H9 (cell line): ENCODE measurements around the gene ULK4. TPM values are rescaled to one million over a fixed set of nuclear protein-coding genes. Genes with fewer than 3 reads are reported as not detected.

ENCODE experiments used
- DNase-seq: peaks from one replicate; pipeline ENCODE4 v3.0.0-alpha.2; 2017
- H2AFZ ChIP-seq: one replicate; pipeline ENCODE4 v1.6.1; 2013; ENCODE audit warnings: mild to moderate bottlenecking, low read length, control low read depth, moderate library complexity
- H2AK5ac ChIP-seq: 2 replicates; pipeline ENCODE4 v1.6.1; 2013; ENCODE audit warnings: low read length, control low read depth, mixed read lengths; ENCODE audit not compliant: insufficient read length
- H2BK120ac ChIP-seq: one replicate; pipeline ENCODE4 v1.6.1; 2013; ENCODE audit warnings: low read depth, mild to moderate bottlenecking, low read length, control low read depth, inconsistent platforms; ENCODE audit not compliant: poor library complexity, severe bottlenecking
- H2BK12ac ChIP-seq: 2 replicates; pipeline ENCODE4 v1.6.1; 2013; ENCODE audit warnings: low read length, control low read depth, mixed read lengths, low read depth; ENCODE audit not compliant: insufficient read length
- H2BK15ac ChIP-seq: 2 replicates; pipeline ENCODE4 v1.6.1; 2013; ENCODE audit warnings: low read depth, low read length, control low read depth
- H2BK20ac ChIP-seq: one replicate; pipeline ENCODE4 v1.6.1; 2013; ENCODE audit warnings: low read depth, mild to moderate bottlenecking, low read length, control low read depth, inconsistent platforms; ENCODE audit not compliant: poor library complexity, severe bottlenecking
- H2BK5ac ChIP-seq: 2 replicates; pipeline ENCODE4 v1.6.1; 2013; ENCODE audit warnings: low read length, control low read depth, mixed read lengths; ENCODE audit not compliant: insufficient read length
- H3K14ac ChIP-seq: 2 replicates; pipeline ENCODE4 v1.6.1; 2013; ENCODE audit warnings: low read length, control low read depth; ENCODE audit not compliant: insufficient read depth
- H3K18ac ChIP-seq: 2 replicates; pipeline ENCODE4 v1.6.1; 2013; ENCODE audit warnings: low read depth, mild to moderate bottlenecking, mixed read lengths, low read length, control low read depth; ENCODE audit not compliant: insufficient read length
- H3K23ac ChIP-seq: 2 replicates; pipeline ENCODE4 v1.6.1; 2013; ENCODE audit warnings: low read length, control low read depth, mixed read lengths, low read depth; ENCODE audit not compliant: insufficient read length
- H3K23me2 ChIP-seq: 2 replicates; pipeline ENCODE4 v1.6.1; 2013; ENCODE audit warnings: low read depth, mild to moderate bottlenecking, mixed read lengths, low read length, control low read depth; ENCODE audit not compliant: insufficient read length, poor library complexity, severe bottlenecking
- H3K27ac ChIP-seq: 2 replicates; pipeline ENCODE4 v1.5.1; 2013; ENCODE audit warnings: low read length, control low read depth, mixed read lengths, low read depth; ENCODE audit not compliant: insufficient read length
- H3K27me3 ChIP-seq: 2 replicates; pipeline ENCODE4 v1.6.1; 2013; ENCODE audit warnings: low read length, control low read depth, inconsistent platforms; ENCODE audit not compliant: insufficient read depth
- H3K4ac ChIP-seq: 2 replicates; pipeline ENCODE4 v1.6.1; 2013; ENCODE audit warnings: low read depth, mild to moderate bottlenecking, control low read depth, inconsistent platforms, low read length, moderate library complexity
- H3K4me1 ChIP-seq: 2 replicates; pipeline ENCODE4 v1.6.1; 2013; ENCODE audit warnings: low read length, control low read depth, inconsistent platforms; ENCODE audit not compliant: insufficient read depth
- H3K4me2 ChIP-seq: 2 replicates; pipeline ENCODE4 v1.6.1; 2013; ENCODE audit warnings: low read length, control low read depth, mixed read lengths; ENCODE audit not compliant: insufficient read length, insufficient read depth
- H3K56ac ChIP-seq: 2 replicates; pipeline ENCODE4 v1.6.1; 2013; ENCODE audit warnings: low read depth, mild to moderate bottlenecking, mixed read lengths, low read length, control low read depth; ENCODE audit not compliant: insufficient read length
- H3K79me1 ChIP-seq: 2 replicates; pipeline ENCODE4 v1.6.1; 2013; ENCODE audit warnings: low read depth, mild to moderate bottlenecking, moderate library complexity, low read length, control low read depth, inconsistent platforms; ENCODE audit not compliant: insufficient read depth, poor library complexity, severe bottlenecking
- H3K79me2 ChIP-seq: 2 replicates; pipeline ENCODE4 v1.6.1; 2013; ENCODE audit warnings: low read length, control low read depth, inconsistent platforms; ENCODE audit not compliant: insufficient read depth
- H3K9ac ChIP-seq: 2 replicates; pipeline ENCODE4 v1.6.1; 2013; ENCODE audit warnings: low read length, control low read depth, mixed read lengths; ENCODE audit not compliant: insufficient read length; ENCODE audit errors: extremely low read depth
- H3K9me3 ChIP-seq: one replicate; pipeline ENCODE4 v1.6.1; 2013; ENCODE audit warnings: low read depth, low read length, inconsistent platforms; ENCODE audit not compliant: control insufficient read depth
- H3T11ph ChIP-seq: one replicate; pipeline ENCODE4 v1.6.1; 2013; ENCODE audit warnings: mild to moderate bottlenecking, low read length, control low read depth, inconsistent platforms
- H4K20me1 ChIP-seq: one replicate; pipeline ENCODE4 v1.6.1; 2013; ENCODE audit not compliant: control insufficient read depth, insufficient read length, insufficient read depth
- H4K5ac ChIP-seq: 2 replicates; pipeline ENCODE4 v1.6.1; 2013; ENCODE audit warnings: low read depth, mild to moderate bottlenecking, mixed read lengths, low read length, control low read depth; ENCODE audit not compliant: insufficient read length
- H4K8ac ChIP-seq: replicated peaks from 2 replicates; pipeline ENCODE4 v1.6.1; 2013; ENCODE audit warnings: low read length, control low read depth, mixed read lengths, low read depth; ENCODE audit not compliant: insufficient read length
- H4K91ac ChIP-seq: 2 replicates; pipeline ENCODE4 v1.6.1; 2013; ENCODE audit warnings: low read depth, mild to moderate bottlenecking, moderate library complexity, mixed read lengths, low read length, control low read depth; ENCODE audit not compliant: insufficient read length
- H3K27ac Mint-ChIP-seq, 3 experiments: 2 replicates in 2 of 3; 3 replicates in 1 of 3; pipeline ENCODE4 v1.8.0; 2020 to 2021; ENCODE audit warnings: mixed read lengths in 3 of 3, mild to moderate bottlenecking in 1 of 3, moderate library complexity in 1 of 3
- H3K27me3 Mint-ChIP-seq: 2 replicates; pipeline ENCODE4 v1.8.0; 2021; ENCODE audit warnings: low read depth, mild to moderate bottlenecking, moderate library complexity, mixed read lengths
- H3K36me3 Mint-ChIP-seq, 3 experiments: 2 replicates in 2 of 3; 3 replicates in 1 of 3; pipeline ENCODE4 v1.8.0; 2020 to 2021; ENCODE audit warnings: low read depth in 3 of 3, mixed read lengths in 3 of 3; ENCODE audit not compliant: insufficient read depth in 1 of 3
- H3K4me1 Mint-ChIP-seq, 2 experiments: 2 replicates each; pipeline ENCODE4 v1.8.0; 2020; ENCODE audit warnings: mixed read lengths in 2 of 2
- H3K4me3 Mint-ChIP-seq, 2 experiments: 2 replicates in 1 of 2; 3 replicates in 1 of 2; pipeline ENCODE4 v1.8.0; 2020 to 2021; ENCODE audit warnings: mild to moderate bottlenecking in 2 of 2, mixed read lengths in 2 of 2, moderate library complexity in 1 of 2
- H3K9me3 Mint-ChIP-seq, 2 experiments: 2 replicates in 1 of 2; 3 replicates in 1 of 2; pipeline ENCODE4 v1.8.0; 2020; ENCODE audit warnings: mild to moderate bottlenecking in 2 of 2, mixed read lengths in 2 of 2, moderate library complexity in 1 of 2
- CTCF ChIP-seq: fragments of 200-600 bp; sonication (generic); conservative IDR thresholded peaks from 3 replicates; pipeline ENCODE4 v1.8.0; 2021; ENCODE audit warnings: antibody characterized with exemption, mild to moderate bottlenecking
- WGBS: extraction: QIAGEN DNeasy Blood & Tissue Kit; methylation state at CpG from one replicate; pipeline ENCODE4 v1.1.7; 2013; ENCODE audit warnings: missing lambda C conversion rate, low lambda C conversion rate, mixed read lengths; ENCODE audit not compliant: insufficient read length; ENCODE audit errors: extremely low coverage; 5-methylcytosine and 5-hydroxymethylcytosine counted together
- total RNA-seq: library from RNA; stranded (reverse); gene quantifications from 2 replicates; pipeline ENCODE4 v1.2.1, GENCODE V29; 2021

The ULK4 gene
- total RNA-seq, 1 experiment from 2014 or later: 12.9 TPM

GRCh38 chr3:42010530-42010929 is 48.6 kb upstream of the ULK4 start:
- Histone ChIP-seq H3K9ac (no peak overlapping the region), H3K14ac (no peak overlapping the region), H4K5ac (no peak overlapping the region), H2BK12ac (no peak overlapping the region), H3K4me1 (peaks cover 4% of the 10 kb centered on the region; the same call in 1 of the 2 replicates), H2BK15ac (no peak overlapping the region), H3K4ac (no peak overlapping the region), H3K18ac (no peak overlapping the region), H2BK120ac (no peak overlapping the region), H4K20me1 (no peaks in the 10 kb centered on the region), H3K56ac (no peak overlapping the region), H3T11ph (no peak overlapping the region), H3K9me3 (no peaks in the 10 kb centered on the region), H3K4me2 (no peak overlapping the region), H4K91ac (no peak overlapping the region), H3K23ac (no peak overlapping the region), H3K27ac (no peak overlapping the region), H3K79me2 (peaks cover 3% of the 10 kb centered on the region; the same call in 1 of the 2 replicates), H3K79me1 (no peaks in the 10 kb centered on the region), H3K27me3 (no peaks in the 10 kb centered on the region), H2AK5ac (no peak overlapping the region), H2BK5ac (no peak overlapping the region), H2BK20ac (no peak overlapping the region), H2AFZ (no peak overlapping the region), H3K23me2 (peaks cover 15% of the 10 kb centered on the region), H4K8ac (no peak overlapping the region)
- DNase-seq: no peak
- no peak for TF ChIP-seq CTCF
- peaks cover 4% of the 10 kb centered on the region for H3K27me3 Mint-ChIP-seq
- H3K9me3 Mint-ChIP-seq: no peaks in the 10 kb centered on the region; a peak in 1 of 5 replicates
- WGBS: no CpG with 5 or more reads among the region's 2 CpGs
- H3K4me1 Mint-ChIP-seq: peaks cover 19 to 22% of the 10 kb centered on the region in 2 experiments
- no peak overlapping the region for H3K4me3 Mint-ChIP-seq
- no peak overlapping the region; a peak in 1 of 7 replicates for H3K27ac Mint-ChIP-seq
- no peaks in the 10 kb centered on the region; a peak in 1 of 7 replicates for H3K36me3 Mint-ChIP-seq
